ENCODE measurements around the gene PTPRN2.
"Not testable (repeated sequence)": the region's sequence is repeated elsewhere in the genome, so short reads cannot be mapped to it uniquely, and the experiment has no call there.

The PTPRN2 gene

DNA sequence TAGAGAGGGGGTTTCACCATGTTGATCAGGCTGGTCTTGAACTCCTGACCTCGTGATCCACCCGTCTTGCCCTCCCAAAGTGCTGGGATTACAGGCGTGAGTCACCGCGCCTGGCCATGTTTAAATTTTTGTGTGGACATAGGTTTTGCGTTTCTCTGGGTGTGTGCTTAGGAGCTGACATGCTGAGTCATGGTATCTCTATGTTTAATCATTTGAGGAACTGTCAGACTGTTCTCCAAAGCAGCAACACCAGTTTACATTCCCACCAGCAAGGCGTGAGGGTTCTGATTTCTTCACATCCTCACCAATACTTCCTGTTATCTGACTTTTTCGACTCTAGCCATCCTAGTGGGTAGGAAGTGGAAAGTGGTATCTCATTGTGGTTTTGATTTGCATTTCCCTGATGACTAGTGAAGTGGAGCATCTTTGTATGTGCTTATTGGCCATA is 1097.1 kb downstream of the PTPRN2 start:
- POLR2A ChIA-PET, result no interaction called here
- CTCF ChIA-PET, result interaction anchor here (0.9 kb wide), 1 partner anchor 16 kb away, joined by 3 read pairs; no protein-coding TSS in a partner anchor
- DNase-seq (ENCODE audit: extremely low spot score), result no peak
- TF ChIP-seq FOXM1 (IDR thresholded peaks at IDR 0.05; ENCODE audit: borderline replicate concordance) (no peak), FOXK2 (IDR thresholded peaks at IDR 0.05) (no peak), ZNF384 (IDR thresholded peaks at IDR 0.05) (no peak), TARDBP (IDR thresholded peaks at IDR 0.05) (no peak)

DNA sequence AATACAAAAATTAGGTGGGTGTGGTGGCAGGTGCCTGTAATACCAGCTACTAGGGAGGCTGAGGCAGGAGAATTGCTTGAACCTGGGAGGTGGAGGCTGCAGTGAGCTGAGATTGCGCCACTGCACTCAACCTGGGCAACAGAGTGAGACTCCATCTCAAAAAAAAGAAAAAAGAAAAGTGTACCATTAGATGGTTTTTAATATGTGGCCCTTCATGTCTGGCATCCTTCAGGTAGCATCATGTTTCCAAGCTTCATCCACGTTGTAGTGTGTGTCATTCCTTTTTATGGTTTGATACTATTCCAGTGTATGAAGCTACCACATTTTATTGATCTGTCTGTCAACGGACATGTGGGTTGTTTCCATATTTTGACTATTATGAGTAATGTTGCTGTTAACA is 1097.8 kb downstream of the PTPRN2 start:
- POLR2A ChIA-PET; DNase-seq (ENCODE audit: extremely low spot score): not testable (repeated sequence)
- CTCF ChIA-PET, result interaction anchor here (0.7 to 0.9 kb wide), 2 partner anchors 15 to 58 kb away, joined by 3 to 4 read pairs; no protein-coding TSS in a partner anchor
